Trophoblast cell (in vitro differentiated cells and primary cell): ENCODE measurements around the gene MAP2K2.

ENCODE experiments used
- DNase-seq, 2 donors: peaks; one replicate each; pipeline ENCODE4 v3.0.0-alpha.2; 2016
- H2AFZ ChIP-seq: 2 replicates; pipeline ENCODE4 v1.6.1; 2013; ENCODE audit warnings: low read length, moderate library complexity, mild to moderate bottlenecking; ENCODE audit not compliant: insufficient read depth, poor library complexity
- H2AK5ac ChIP-seq: 2 replicates; pipeline ENCODE4 v1.6.1; 2013; ENCODE audit warnings: mild to moderate bottlenecking, low read length
- H2BK120ac ChIP-seq: 2 replicates; pipeline ENCODE4 v1.6.1; 2013; ENCODE audit warnings: low read length, mild to moderate bottlenecking, moderate library complexity; ENCODE audit not compliant: insufficient read depth, poor library complexity
- H2BK12ac ChIP-seq: 2 replicates; pipeline ENCODE4 v1.6.1; 2013; ENCODE audit warnings: mild to moderate bottlenecking, low read length, moderate library complexity
- H2BK5ac ChIP-seq: 2 replicates; pipeline ENCODE4 v1.6.1; 2013; ENCODE audit warnings: low read length, low read depth, moderate library complexity, mild to moderate bottlenecking; ENCODE audit not compliant: poor library complexity
- H3K14ac ChIP-seq: 2 replicates; pipeline ENCODE4 v1.6.1; 2013; ENCODE audit warnings: mild to moderate bottlenecking, low read length
- H3K18ac ChIP-seq: 2 replicates; pipeline ENCODE4 v1.6.1; 2013; ENCODE audit warnings: mild to moderate bottlenecking, low read length
- H3K23ac ChIP-seq: 2 replicates; pipeline ENCODE4 v1.6.1; 2013; ENCODE audit warnings: low read length
- H3K27ac ChIP-seq: 2 replicates; pipeline ENCODE4 v1.5.1; 2013; ENCODE audit warnings: low read depth, mild to moderate bottlenecking, inconsistent platforms, low read length, moderate library complexity
- H3K27me3 ChIP-seq: 2 replicates; pipeline ENCODE4 v1.6.1; 2013; ENCODE audit warnings: inconsistent platforms, mild to moderate bottlenecking, low read length, moderate library complexity; ENCODE audit not compliant: insufficient read depth
- H3K36me3 ChIP-seq, 2 experiments: 1 replicate in 1 of 2; 2 replicates in 1 of 2; pipeline ENCODE4 v1.6.1; 2013; ENCODE audit warnings: low read length in 2 of 2, mild to moderate bottlenecking in 2 of 2, moderate library complexity in 1 of 2; ENCODE audit not compliant: insufficient read depth in 2 of 2, control insufficient read depth in 1 of 2
- H3K4ac ChIP-seq: 2 replicates; pipeline ENCODE4 v1.6.1; 2013; ENCODE audit warnings: low read depth, mild to moderate bottlenecking, low read length, moderate library complexity
- H3K4me1 ChIP-seq, 2 experiments: 1 replicate in 1 of 2; 2 replicates in 1 of 2; pipeline ENCODE4 v1.6.1; 2013; ENCODE audit warnings: low read length in 2 of 2, mild to moderate bottlenecking in 2 of 2, moderate library complexity in 1 of 2; ENCODE audit not compliant: insufficient read depth in 2 of 2, control insufficient read depth in 1 of 2
- H3K4me2 ChIP-seq: 2 replicates; pipeline ENCODE4 v1.6.1; 2013; ENCODE audit warnings: inconsistent platforms, mild to moderate bottlenecking, low read length, moderate library complexity
- H3K4me3 ChIP-seq: 2 replicates; pipeline ENCODE4 v1.5.1; 2013; ENCODE audit warnings: mild to moderate bottlenecking, low read depth, low read length, inconsistent platforms
- H3K79me1 ChIP-seq: one replicate; pipeline ENCODE4 v1.6.1; 2013; ENCODE audit warnings: low read length
- H3K79me2 ChIP-seq: 2 replicates; pipeline ENCODE4 v1.6.1; 2013; ENCODE audit warnings: low read length, mild to moderate bottlenecking; ENCODE audit not compliant: control insufficient read depth, insufficient read depth, poor library complexity
- H3K9ac ChIP-seq: 2 replicates; pipeline ENCODE4 v1.6.1; 2013; ENCODE audit warnings: mild to moderate bottlenecking, low read length
- H3K9me3 ChIP-seq: 2 replicates; pipeline ENCODE4 v1.6.1; 2013; ENCODE audit warnings: low read depth, mild to moderate bottlenecking, control low read depth, inconsistent platforms, low read length; ENCODE audit not compliant: insufficient read depth
- H4K12ac ChIP-seq: 2 replicates; pipeline ENCODE4 v1.6.1; 2013; ENCODE audit warnings: low read depth, mild to moderate bottlenecking, low read length, moderate library complexity
- H4K8ac ChIP-seq: 2 replicates; pipeline ENCODE4 v1.6.1; 2013; ENCODE audit warnings: low read depth, mild to moderate bottlenecking, low read length, moderate library complexity
- H4K91ac ChIP-seq: one replicate; pipeline ENCODE4 v1.6.1; 2013; ENCODE audit warnings: low read depth, mild to moderate bottlenecking, low read length, moderate library complexity
- WGBS: extraction: QIAGEN DNeasy Blood & Tissue Kit; methylation state at CpG from one replicate; pipeline ENCODE4 v1.1.7; 2013; ENCODE audit warnings: missing lambda C conversion rate; ENCODE audit not compliant: insufficient read length, insufficient coverage; ENCODE audit errors: extremely low coverage; 5-methylcytosine and 5-hydroxymethylcytosine counted together

The MAP2K2 gene

DNA sequence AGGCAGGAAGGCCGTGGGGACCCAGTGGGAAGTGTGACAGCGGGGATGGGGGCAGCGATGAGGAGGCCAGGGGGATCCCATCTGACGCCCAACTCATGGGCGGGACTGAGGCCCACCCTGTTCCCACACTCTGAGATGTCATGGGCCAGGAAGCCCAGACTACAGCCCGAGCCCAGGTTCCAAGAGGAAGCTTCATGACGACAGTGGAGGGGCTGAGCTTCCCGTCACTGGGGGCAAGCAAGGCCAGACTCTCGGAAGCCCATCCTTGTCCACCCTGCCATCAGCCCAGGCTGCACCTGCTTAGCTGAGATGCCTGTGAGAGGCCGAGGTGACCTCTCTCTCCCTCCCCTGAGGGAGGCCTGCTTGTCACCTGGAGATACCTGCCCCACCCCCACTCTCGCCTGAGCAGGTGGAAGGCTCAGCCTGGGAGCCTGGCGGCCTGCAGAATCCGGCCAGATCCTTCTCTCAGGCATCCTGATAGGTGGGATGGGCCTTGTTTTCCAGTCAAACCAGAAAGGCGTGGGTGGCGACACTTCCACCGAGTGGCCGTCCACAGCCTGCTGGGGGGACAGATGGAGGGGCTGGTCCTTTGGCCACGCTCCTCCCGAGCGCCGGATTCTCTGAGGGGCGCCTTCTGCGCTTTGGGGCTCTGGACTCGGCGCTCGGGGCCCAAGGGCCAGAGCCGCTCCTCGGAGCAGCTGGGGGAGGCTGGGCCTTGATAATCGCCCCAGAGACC, 62.1 kb downstream of the MAP2K2 start:
- Histone ChIP-seq H4K12ac (no peak overlapping the region), H2BK120ac (peak overlapping the region; percentile 65), H3K18ac (peak overlapping the region; percentile 71), H3K27me3 (no peaks in the 10 kb centered on the region), H3K4me2 (peak overlapping the region; percentile 97), H3K4me1 (peaks cover 47 to 60% of the 10 kb centered on the region in 2 experiments), H2AFZ (no peak overlapping the region), H3K4ac (peak overlapping the region; percentile 96), H3K27ac (peak overlapping the region; percentile 82), H3K14ac (peak overlapping the region; percentile 14), H3K9ac (peak overlapping the region; percentile 10), H3K79me1 (peaks cover 41% of the 10 kb centered on the region), H2BK5ac (peak overlapping the region; percentile 65), H2AK5ac (no peak overlapping the region), H3K4me3 (no peak overlapping the region), H2BK12ac (no peak overlapping the region), H3K36me3 (peaks cover 9 to 21% of the 10 kb centered on the region in 2 experiments), H3K9me3 (no peaks in the 10 kb centered on the region), H3K23ac (no peak overlapping the region), H4K8ac (peak overlapping the region; percentile 31), H3K79me2 (peaks cover 77% of the 10 kb centered on the region), H4K91ac (peak overlapping the region; percentile 51)
- DNase-seq: peak; percentile 91 to 94
- no CpG with 5 or more reads among the region's 29 CpGs for WGBS

DNA sequence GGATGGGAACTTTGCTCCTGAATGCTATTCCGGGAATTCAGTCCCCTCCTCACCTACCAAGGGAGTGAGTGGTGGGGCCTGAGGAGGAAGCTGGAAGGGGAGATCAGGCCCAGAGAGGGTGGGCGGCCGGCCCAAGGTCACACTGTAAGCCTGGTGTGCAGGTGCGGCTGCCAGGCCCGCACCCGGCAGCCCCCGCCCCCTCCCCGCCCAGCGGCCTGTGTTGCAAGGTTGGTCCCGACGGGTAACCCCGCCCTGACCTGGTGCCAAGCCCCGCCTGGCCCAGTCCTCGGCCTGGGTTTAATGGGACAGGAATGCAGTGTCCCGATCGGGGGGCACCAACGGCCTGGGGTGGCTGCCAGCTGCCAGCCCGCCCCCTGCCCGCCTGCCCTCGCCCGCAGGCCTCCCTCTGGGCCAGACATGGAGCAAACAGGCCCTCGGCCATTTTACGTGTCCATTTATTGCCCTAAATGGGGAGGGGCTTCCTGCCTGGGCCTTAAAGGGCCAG, 62.7 kb downstream of the MAP2K2 start:
- Histone ChIP-seq H3K4ac (peak overlapping the region; percentile 96), H3K36me3 (peaks cover 10 to 22% of the 10 kb centered on the region in 2 experiments), H3K4me2 (no peak overlapping the region), H2BK5ac (peak overlapping the region; percentile 7), H3K23ac (no peak overlapping the region), H4K91ac (no peak overlapping the region), H2BK12ac (no peak overlapping the region), H3K79me1 (peaks cover 36% of the 10 kb centered on the region), H2AFZ (no peak overlapping the region), H3K4me3 (no peak overlapping the region), H3K14ac (no peak overlapping the region), H4K12ac (no peak overlapping the region), H4K8ac (no peak overlapping the region), H2AK5ac (no peak overlapping the region), H3K9me3 (no peaks in the 10 kb centered on the region), H3K79me2 (peaks cover 73% of the 10 kb centered on the region), H3K27ac (peak overlapping the region; percentile 28), H3K9ac (no peak overlapping the region), H3K18ac (peak overlapping the region; percentile 16), H3K27me3 (no peaks in the 10 kb centered on the region), H2BK120ac (peak overlapping the region; percentile 29), H3K4me1 (peaks cover 47 to 60% of the 10 kb centered on the region in 2 experiments)
- DNase-seq: peak in 1 of 2 donors; percentile 48
- WGBS: no CpG with 5 or more reads among the region's 23 CpGs

GRCh38 chr19:4060621-4061177, 63.2 kb downstream of the MAP2K2 start:
- peaks cover 15 to 27% of the 10 kb centered on the region in 2 experiments for H3K36me3 ChIP-seq
- no CpG with 5 or more reads among the region's 16 CpGs for WGBS
- H3K27me3 ChIP-seq: no peaks in the 10 kb centered on the region
- no peak overlapping the region for H4K91ac ChIP-seq
- H3K79me2 ChIP-seq: peaks cover 75% of the 10 kb centered on the region
- H3K9ac ChIP-seq: no peak overlapping the region
- H3K27ac ChIP-seq: no peak overlapping the region
- no peak overlapping the region for H4K12ac ChIP-seq
- H2BK12ac ChIP-seq: no peak overlapping the region
- no peak overlapping the region for H3K23ac ChIP-seq
- no peaks in the 10 kb centered on the region for H3K9me3 ChIP-seq
- peak overlapping the region; percentile 16 for H3K18ac ChIP-seq
- no peak overlapping the region for H2AK5ac ChIP-seq
- peaks cover 34% of the 10 kb centered on the region for H3K79me1 ChIP-seq
- no peak overlapping the region for H2BK5ac ChIP-seq
- H3K4me3 ChIP-seq: no peak overlapping the region
- no peak overlapping the region for H2AFZ ChIP-seq
- peaks cover 47 to 60% of the 10 kb centered on the region in 2 experiments for H3K4me1 ChIP-seq
- H4K8ac ChIP-seq: peak overlapping the region; percentile 16
- no peak overlapping the region for H2BK120ac ChIP-seq
- peak overlapping the region; percentile 96 for H3K4ac ChIP-seq
- no peak overlapping the region for H3K4me2 ChIP-seq
- no peak overlapping the region for H3K14ac ChIP-seq
- no peak for DNase-seq

DNA sequence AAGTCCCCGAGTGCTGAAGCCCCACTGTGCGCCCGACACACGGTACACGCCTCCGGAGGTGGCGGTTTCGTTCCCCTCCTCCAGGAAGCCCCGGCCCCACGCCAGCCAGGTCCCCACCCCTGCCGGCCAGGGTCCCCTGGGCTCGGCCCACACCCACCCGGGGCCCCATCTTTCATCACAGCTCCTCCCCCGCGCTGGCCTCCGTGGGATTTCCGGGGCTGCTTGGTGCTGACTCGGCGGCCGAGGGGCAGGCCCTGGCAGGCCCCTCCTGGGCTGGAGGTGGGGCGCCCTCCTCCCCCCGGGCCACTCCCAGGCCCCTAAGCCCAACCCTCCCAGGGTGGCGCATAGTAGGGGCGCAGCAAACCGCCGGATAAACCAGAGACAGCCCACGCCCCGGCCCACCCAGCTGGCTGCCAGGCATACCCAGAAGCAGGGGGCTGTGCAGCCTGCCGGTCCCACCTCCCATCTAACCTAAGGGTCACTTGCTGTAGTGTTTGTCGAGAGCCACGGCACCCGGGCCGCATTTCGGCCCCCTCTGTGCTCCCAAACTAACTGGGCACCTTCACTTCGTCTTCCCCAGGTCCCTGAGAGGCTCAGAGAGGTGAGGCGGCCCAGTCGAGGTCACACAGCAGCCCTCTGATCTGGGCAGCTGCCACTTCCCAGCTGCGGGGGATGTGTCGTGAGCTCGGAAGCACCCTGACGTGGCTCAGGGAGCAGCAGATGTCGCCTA, 63.9 kb downstream of the MAP2K2 start:
- whole genome bisulfite sequencing: no CpG with 5 or more reads among the region's 42 CpGs
- Histone ChIP-seq H2BK5ac (no peak overlapping the region), H2AFZ (no peak overlapping the region), H4K12ac (no peak overlapping the region), H3K4me3 (no peak overlapping the region), H3K27ac (peak overlapping the region; percentile 2), H3K4me2 (no peak overlapping the region), H3K27me3 (no peaks in the 10 kb centered on the region), H2BK12ac (no peak overlapping the region), H3K9ac (no peak overlapping the region), H3K4me1 (peaks cover 47 to 60% of the 10 kb centered on the region in 2 experiments), H3K9me3 (no peaks in the 10 kb centered on the region), H3K23ac (no peak overlapping the region), H3K14ac (no peak overlapping the region), H3K18ac (peak overlapping the region; percentile 17), H3K4ac (peak overlapping the region; percentile 96), H2AK5ac (no peak overlapping the region), H3K36me3 (peaks cover 19 to 30% of the 10 kb centered on the region in 2 experiments), H4K91ac (no peak overlapping the region), H2BK120ac (no peak overlapping the region), H3K79me1 (peaks cover 33% of the 10 kb centered on the region), H3K79me2 (peaks cover 76% of the 10 kb centered on the region), H4K8ac (no peak overlapping the region)
- DNase-seq: no peak
